CD4-positive, alpha-beta T cell treated with Interleukin-15 for 1 hour (primary cell): ENCODE measurements around the gene RNF112.
A peak's percentile ranks its signal among the peaks of the same experiment; 100 is the strongest.

Source experiments
- DNase-seq: peaks from one replicate; pipeline ENCODE4 v3.0.0-alpha.2; 2020

The RNF112 gene

DNA sequence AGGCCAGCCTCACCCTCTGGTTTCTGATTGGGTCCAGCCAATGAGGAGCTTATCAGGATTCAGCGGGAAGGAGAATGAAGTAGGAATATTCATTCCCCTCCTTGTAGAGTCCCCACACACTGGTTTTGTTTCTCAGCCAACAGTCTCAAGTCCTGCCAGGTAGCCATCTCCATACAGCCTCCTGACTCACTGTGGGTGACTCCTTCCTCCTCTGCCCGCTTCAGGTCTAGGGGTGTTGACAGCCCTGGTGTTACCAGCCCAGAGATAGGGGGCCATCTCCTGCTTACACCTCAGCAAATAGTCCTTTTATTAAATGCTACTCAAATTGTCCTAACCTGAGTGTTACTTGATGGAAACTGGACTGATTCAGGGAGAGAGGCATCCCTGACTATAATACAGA lies 20.1 kb upstream of the RNF112 start:
- DNase-seq: no peak

DNA sequence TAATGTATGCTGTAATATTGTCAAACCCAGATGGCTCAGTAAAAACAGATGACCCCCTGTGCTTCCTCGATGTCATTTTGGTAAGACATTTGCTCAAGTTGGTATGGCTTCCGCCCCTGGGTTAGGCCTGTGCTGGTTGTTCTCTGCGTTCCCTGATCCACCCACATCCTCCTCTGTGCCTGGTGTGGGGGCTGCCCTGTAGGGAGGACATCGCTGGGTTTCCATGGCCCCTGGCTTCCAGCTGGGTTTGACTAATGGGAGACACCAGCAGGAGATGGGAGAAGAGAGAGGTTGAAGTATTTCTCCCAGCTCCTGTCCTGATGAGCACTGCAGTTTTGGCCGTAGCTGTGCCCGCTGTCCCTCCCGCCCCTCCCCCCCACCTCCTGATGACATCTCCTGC lies 19.6 kb upstream of the RNF112 start:
- DNase-seq: no peak

- DNase-seq: no peak
Observed at GRCh38 chr17:19392303-19392702, 18.7 kb upstream of the RNF112 start.

GRCh38 chr17:19397556-19398041 lies 13.4 kb upstream of the RNF112 start:
- DNase-seq: no peak

DNA sequence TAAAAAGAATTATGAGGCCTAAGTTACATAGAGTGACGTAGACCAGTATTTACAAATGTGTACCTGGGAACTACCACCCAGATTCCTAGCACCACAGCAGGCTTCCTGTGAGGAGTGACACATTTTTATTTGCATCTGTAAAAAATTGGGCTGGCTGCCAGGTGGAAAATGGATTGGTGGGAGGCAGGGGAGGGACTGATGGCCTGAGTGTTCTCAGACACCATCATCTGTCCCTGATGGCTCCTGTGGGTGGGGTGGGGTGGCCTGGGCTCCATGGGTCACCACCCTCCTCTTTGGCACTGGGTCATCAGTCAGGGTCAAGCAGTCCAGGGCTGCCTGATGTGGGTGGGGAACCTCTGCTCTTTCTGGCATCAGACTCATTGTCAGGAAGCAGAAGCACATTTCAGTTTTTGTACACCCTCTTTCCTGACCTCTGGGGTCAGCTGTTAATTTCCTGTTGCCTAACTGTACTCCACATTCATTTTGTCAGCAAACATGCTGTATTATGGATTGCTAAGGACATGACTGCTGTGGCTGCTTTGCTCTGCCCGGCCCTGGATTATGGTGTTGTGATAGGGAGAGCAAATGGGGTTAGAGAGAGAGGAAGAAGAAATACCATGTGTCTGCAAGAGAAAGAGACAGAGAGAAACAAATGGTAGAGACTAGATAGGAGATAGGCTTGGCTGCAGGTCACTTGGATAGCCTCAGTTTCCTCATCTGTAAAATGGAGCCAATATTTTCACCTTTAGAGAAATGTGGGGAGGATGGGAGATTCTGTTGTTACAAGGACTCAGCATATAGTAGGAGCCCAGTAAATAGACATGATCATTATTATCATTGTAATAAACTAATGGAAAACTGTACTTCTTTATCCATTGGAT lies 12.5 kb upstream of the RNF112 start:
- DNase-seq: peak; percentile 68

DNA sequence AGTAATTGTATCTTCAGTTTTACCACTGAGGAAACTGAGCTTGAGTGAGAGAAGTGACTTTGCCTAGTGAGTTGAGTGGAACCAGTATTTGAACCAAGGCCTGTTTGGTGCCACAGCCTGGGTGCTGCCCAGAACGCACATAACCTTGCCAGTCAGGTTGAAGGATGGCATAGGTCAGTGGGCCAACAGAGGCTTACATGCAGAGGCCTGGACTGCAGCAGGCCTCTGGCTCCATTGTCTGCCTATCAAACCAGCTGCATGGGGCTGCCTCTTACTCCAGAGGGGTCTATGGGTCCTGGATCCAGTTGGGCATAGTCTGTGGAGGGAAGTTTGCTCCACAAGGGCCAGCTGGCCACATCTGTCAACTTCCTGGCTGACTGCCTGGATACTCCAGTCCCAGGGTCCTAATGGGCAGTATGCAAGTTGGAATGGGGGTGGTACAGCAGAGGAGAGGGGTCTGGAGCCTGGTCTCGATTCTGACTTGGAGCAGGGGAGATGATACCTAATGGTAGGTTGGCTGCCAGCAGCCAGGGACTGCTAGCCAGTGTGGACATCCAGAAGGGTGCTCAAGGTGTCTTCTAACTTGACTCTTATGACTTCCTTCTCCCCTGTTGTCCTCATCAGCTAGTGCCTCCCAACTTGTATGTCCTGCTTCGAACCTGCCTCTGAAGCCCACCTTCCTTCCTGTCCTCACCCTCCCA lies 11.1 kb upstream of the RNF112 start:
- no peak for DNase-seq

- DNase-seq: no peak
Observed at GRCh38 chr17:19401321-19402010, 9.6 kb upstream of the RNF112 start.

- DNase-seq: no peak
Observed at GRCh38 chr17:19402171-19402570, 8.9 kb upstream of the RNF112 start.

GRCh38 chr17:19403021-19403420 lies 8.0 kb upstream of the RNF112 start:
- no peak for DNase-seq

- no peak for DNase-seq
Observed at GRCh38 chr17:19404264-19404663, 6.8 kb upstream of the RNF112 start.

- no peak for DNase-seq
Observed at GRCh38 chr17:19405114-19405513, 5.9 kb upstream of the RNF112 start.

DNA sequence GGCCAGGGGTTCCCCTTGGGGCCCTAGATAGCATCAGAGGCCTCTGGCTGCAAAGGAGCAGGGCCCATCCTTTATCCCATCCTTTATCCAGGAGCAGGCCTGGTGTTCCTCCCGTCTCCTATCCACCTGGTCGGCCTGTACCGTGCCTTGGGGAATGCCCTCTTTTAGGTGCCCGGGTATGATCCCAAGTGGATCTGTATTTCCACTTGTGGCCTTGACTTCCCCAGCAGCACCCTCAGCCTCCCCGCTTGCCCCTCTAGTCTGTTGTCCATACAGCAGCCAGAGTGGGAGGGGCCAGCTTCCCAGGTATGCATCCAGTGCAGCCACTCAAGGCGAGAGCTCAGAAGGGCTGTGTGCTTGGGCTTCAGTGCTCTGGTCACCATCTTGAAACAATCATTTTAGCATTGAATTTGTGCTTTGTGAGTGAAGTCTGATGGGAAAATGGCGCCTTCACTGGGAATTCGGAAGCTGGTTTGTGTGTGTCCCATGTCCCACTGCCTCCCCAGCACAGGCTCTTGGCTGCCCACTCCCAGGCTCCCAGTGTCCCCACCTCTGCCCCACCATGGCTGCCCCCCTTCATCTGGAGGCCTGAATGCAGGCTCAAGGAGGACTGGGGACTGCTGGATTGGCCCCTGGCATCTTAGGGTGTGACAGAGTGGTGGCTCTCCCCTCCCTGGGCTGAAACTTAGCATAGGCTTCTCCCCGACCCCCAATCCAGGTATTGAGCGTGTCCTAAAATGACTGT lies 3.3 kb upstream of the RNF112 start:
- DNase-seq: no peak

- no peak for DNase-seq
Observed at GRCh38 chr17:19408346-19408710, 2.7 kb upstream of the RNF112 start.

- DNase-seq: no peak
Observed at GRCh38 chr17:19409066-19409465, 2.0 kb upstream of the RNF112 start.

GRCh38 chr17:19409509-19409908 lies 1.5 kb upstream of the RNF112 start:
- no peak for DNase-seq

GRCh38 chr17:19410091-19410490 lies 941 bp upstream of the RNF112 start:
- no peak for DNase-seq

GRCh38 chr17:19411631-19412030 lies 599 bp downstream of the RNF112 start:
- DNase-seq: no peak

- DNase-seq: no peak
Observed at GRCh38 chr17:19412510-19412909, 1.5 kb downstream of the RNF112 start.

DNA sequence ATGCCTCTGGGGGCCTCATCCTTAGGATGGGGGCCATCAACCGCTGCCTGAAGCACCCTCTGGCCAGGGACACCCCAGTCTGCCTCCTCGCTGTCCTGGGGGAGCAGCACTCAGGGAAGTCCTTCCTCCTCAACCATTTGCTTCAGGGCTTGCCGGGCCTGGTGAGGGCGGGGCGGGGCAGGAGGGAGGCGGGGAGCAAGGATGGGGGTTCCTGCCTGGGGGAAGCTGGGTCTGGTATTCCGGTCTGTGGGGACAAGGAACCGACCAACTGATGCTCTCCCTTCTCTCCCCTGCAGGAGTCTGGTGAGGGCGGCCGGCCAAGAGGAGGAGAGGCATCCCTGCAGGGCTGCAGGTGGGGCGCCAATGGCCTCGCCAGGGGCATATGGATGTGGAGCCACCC lies 2.0 kb downstream of the RNF112 start:
- DNase-seq: no peak

DNA sequence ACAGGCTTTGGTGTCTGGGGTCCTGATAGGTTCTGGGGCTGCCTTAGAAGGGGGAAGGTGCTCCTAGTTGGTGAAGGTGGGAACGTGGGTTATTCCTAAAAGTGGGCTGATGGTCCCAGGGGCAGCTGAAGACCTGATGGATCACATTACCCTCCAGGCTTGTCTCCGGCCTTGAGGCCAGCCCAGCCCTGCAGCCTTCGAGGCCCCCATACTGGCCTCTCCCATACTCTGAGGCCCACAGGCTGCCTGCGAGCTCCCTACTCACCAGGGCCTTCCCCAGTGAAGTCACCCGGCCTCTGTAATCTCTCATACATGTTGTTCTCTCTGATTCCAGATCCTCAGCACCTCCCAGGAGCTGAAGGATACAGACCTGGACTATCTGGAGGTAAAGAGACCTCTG lies 2.7 kb downstream of the RNF112 start:
- DNase-seq: no peak

DNA sequence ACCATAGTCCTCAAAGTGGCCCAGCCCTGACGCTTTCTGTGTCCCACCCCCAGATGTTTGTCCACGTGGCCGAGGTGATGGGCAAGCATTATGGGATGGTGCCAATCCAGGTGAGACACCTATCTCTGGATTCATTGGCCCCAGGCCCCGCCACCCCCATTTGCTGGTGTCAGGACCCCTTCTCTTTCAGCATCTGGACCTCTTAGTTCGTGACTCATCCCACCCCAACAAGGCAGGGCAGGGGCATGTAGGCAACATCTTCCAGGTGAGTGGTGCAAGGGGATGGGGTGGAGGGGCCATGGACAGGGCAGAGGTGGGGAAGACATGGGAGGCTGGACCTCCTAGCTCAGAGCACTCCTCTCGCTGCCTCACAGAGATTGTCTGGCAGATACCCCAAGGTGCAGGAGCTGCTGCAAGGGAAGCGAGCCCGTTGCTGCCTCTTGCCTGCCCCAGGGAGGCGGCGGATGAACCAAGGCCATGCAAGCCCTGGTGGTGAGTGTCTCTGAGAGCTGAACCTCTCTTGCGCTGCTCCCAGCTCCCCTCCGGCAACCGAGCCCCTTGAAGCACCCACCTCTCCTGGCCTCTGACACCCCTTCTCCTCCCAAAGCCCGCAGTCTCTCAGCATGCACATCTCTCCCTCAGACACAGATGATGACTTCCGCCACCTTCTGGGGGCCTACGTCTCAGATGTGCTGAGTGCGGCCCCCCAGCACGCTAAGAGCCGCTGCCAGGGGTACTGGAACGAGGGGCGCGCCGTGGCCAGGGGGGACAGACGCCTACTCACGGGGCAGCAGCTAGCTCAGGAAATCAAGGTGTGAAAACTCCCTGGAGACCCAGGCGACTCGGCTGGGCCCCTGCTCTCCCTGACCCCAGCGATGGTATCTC lies 3.6 kb downstream of the RNF112 start:
- no peak for DNase-seq

GRCh38 chr17:19415311-19415710 lies 4.3 kb downstream of the RNF112 start:
- no peak for DNase-seq
